ENCODE results near the gene TMEM242.

TMEM242 gene

GRCh38 chr6:157268835-157269234, 54.5 kb downstream of the TMEM242 start:
- no peak for DNase-seq

- DNase-seq, result no peak
Observed at GRCh38 chr6:157268396-157268795, 54.9 kb downstream of the TMEM242 start.

DNA sequence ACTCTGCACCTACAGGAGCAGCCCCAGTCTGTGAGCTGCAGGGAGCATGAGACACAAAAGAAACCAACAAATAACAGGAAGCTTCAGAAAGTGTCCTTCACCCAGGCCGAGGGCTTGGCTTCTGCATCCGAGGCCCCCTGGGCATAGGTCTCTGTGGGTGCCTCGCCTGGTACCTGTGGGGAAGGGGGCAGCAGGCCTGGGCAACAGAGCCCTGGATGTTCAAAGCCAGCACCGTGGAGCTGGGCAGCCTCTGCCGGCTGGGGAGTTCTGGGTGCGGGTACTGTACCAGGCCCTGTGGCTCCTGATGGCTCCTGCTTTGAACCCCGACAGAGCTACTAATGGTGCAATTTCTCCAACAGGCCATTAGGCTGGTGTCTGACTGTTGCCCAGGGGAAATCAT, 55.7 kb downstream of the TMEM242 start:
- DNase-seq, result no peak

DNA sequence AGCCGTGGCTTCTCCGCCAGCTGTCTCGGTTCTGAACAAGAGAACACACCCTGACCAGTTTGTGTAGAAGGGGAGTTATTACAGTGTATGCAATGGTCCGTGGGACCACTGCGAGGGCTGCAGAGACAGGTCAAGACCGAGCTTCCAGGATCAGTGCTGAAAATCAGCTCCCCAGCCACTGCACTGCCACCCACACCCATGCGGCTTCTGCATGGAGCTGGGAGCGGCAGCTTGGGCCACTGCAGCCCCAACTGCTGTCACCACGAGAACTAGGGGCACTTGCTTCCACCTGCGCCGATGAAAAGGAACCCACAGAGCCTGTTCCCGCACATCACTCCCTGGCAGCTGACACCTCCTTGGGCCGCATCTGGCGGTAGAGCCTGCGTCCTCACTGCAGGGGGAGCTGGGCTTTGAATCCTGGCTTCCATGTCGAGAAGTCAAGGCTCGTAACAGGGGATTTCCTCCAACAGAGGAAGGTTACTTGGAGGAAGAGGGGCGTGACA, 56.2 kb downstream of the TMEM242 start:
- no peak for DNase-seq

GRCh38 chr6:157266274-157267101, 56.8 kb downstream of the TMEM242 start:
- no peak for DNase-seq

DNA sequence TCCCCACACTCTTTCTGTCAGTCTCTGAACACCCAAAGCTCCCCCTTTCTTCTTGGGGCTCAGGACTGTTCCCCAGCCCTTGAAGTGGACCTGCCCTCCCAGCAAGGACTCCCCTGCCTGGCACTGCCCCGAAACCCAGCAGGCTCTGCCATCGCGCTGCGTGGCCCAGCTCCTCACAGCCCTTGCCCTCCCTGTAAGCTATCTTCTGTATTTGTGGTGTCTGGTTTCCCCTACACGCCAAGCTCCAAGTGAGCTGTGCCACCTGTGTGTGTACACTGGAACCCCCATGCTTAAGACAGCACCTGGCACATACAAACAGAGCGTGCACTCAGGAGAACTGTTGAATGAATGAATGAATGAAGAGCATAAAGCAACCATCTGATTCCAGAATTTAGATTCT, 57.7 kb downstream of the TMEM242 start:
- DNase-seq, result no peak

DNA sequence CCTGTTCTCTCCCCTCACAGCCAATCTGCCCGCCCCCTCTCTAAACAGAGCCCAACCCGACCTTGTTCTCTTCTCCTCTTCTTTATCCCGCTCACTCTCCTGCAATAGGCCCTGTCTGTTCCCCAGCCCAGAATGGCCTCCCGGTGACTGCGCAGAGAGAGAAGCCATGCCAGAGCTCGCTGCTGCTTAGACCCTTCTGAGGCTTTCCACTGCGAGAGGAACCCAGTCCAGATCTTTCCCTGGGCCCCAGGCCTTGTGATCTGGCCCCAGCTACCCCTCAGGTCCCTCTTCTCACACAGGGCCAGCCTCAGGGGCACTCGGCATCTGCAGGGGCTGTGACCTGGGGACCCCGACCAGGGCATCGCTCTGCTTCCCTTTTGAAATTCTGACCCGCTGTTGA, 58.1 kb downstream of the TMEM242 start:
- DNase-seq, result no peak

- DNase-seq, result no peak
Observed at GRCh38 chr6:157264701-157265100, 58.6 kb downstream of the TMEM242 start.

DNA sequence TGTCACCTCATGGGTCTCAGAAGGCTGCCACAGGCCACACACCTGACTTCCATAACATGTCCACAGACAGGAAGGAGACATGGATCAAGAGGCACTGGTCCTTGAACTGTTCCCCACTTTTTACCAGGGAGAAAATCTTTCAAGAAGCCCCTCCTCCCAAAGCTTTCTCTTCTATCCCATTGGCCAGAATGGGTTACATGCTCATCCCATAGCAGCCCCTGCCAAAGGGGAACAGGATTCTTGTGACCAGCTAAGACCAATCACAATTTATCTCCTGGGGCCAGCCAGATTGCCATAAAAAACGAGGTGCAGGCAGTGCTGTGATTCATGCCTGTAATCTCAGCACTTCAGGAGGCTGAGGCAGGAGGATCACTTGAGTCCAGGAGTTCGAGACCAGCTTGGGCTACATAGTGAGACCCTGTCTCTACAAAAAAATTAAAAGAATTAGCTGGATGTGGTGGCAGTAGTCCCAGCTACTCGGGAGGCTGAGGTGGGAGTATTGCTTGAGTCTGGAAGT, 59.4 kb downstream of the TMEM242 start:
- no peak for DNase-seq

DNA sequence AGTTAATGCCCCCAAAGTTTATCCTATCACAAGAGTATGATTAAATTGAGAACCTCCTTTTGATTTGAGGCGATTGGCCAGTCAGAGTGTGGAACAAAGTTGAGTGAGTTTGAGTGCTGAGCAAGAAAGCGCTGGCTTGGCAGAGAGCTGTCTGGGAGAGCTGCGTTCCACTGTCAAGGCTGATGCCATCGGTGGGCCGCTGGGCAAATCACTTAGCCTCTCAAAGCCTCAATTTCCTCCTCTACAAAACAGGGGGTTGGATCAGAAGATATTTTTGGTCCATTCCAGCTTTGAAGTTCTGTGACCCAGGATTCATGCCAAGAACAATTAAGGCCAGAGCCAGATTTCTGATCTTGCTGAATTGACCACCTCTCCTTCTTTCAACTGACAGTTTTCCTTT, 60.2 kb downstream of the TMEM242 start:
- no peak for DNase-seq

GRCh38 chr6:157261606-157262005, 61.7 kb downstream of the TMEM242 start:
- DNase-seq, result no peak

GRCh38 chr6:157260735-157261410, 62.4 kb downstream of the TMEM242 start:
- no peak for DNase-seq

GRCh38 chr6:157259443-157259842, 63.9 kb downstream of the TMEM242 start:
- no peak for DNase-seq

DNA sequence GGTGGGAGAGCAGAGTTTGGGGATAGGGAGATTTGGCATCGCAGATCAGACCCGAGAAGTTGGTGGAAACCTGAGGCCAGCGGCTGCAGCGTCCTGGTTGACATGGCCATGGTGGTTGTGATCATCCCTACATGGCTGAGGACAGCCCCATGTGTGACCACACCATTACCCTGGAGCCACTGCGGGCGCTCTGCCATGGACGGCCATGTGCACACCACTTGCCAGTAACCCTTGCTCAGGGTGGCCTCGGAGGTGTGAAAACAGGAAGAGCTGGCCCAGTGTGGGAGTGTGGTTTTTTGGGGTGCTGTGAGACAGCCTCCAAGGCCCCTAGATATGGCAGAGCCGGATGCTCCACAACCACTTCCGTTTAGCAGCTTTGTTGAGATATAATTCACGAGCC, 64.4 kb downstream of the TMEM242 start:
- DNase-seq, result no peak

DNA sequence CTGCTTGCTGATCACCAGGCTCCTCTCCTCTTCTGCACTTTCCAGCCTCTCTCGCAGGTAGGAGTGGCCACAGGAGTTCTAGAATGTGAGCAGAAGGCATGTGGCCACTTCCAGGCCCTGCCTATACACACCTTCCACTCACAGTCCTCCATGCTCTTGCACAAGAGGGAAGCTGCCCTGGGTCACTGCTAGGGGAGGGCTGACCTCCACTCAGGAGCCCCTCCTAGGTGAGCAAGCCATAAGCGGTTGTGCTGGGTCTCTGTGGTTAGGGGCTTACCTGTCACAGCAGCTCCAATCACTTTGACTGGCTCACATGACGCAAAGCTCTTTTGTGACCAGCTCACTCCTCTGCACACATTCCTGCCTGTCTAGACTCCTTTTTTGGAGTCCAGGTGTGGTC, 68.2 kb downstream of the TMEM242 start:
- no peak for DNase-seq

DNA sequence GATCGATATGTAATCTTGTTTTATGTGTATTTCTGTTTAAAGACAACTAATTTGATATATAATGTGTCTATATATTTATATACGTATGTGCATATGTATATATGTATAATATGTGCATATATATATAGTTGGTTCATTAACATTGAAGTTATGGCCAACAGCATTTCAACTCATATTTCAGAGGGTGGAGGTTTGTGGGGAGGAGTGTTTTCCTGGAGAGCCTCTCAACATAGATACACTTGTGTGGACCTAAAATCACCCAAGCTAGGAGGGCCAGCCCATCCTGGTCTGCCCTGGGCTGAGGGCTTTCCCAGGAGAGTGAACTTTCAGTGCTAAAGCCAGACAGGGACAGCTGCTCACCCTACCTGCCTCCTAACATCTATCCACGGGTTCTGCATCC, 68.8 kb downstream of the TMEM242 start:
- no peak for DNase-seq

- no peak for DNase-seq
Observed at GRCh38 chr6:157253699-157254098, 69.6 kb downstream of the TMEM242 start.

DNA sequence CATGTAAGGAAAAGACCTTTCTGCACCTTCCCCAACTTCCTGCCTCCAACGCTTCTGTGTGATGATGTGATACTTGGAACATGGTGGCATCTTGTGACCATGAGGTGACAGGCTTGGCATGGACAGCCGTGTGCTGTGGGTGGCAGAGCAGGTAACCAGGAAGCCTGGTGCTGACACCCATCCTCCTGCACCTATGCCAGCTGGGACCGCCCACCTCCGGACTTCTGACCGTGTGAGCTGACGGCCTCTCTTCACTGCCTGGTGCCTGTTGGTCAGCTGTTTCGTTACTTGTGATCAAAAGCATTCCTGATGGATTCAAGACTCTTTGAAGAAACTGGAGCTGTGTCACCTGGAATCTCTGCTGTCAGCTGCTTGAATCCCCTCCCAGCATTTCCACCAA, 70.3 kb downstream of the TMEM242 start:
- no peak for DNase-seq

DNA sequence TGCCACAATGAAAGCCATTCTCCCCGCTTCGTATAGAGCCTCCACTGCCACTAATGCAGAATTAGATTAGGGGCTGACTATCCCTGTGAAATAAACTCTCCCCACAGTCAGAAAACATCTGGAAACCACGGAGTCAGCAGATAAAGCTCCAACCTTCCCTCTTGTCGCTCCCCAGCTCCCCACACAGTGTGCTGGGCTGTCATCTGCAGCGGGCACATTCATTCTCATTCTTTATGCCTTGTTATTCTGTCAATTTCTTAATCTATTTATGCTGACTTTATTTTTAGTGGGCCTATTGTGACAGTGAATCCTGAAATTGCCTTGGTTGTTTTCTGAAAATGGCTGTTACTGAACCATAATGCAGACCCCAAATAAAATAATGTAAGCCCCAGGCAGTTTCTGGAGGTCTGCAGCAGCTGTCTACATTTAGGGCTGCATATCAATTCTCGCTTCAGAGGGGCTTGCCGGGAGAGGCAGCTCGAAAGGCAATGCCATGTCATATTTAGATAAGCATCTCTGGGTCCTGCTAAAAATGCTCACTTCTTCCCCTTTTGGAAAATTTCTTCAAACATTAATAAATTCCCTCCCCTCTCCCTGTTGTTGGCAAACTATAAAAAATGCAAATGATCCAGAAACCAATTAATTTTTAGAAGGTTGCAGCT, 71.6 kb downstream of the TMEM242 start:
- no peak for DNase-seq

DNA sequence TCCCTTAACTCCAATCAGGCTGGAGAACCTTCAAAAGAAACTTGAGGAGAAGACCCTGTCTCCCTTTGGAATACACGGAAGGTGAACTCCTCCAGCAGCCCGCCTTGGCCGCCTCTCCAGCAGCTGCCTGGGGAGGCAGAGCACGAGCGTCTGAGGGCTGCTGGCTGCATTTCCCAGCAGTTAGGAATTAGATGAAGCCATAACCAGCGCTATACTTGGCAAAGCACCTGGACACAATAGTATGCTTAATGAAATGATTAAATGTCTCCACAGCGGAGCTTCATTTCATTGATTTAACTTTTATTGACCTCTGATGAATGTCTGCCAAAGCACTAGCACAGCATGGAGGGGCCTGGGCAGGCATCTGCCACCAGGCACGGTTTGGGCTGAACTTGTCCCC, 73.5 kb downstream of the TMEM242 start:
- no peak for DNase-seq

- no peak for DNase-seq
Observed at GRCh38 chr6:157248264-157248663, 75.1 kb downstream of the TMEM242 start.

- DNase-seq, result no peak
Observed at GRCh38 chr6:157246771-157247484, 76.4 kb downstream of the TMEM242 start.

Data from inflammatory macrophage treated with lipopolysaccharide for 1 hour (primary cell).